ENCODE results near the gene MBOAT7.
"Not testable (repeated sequence)": the region's sequence is repeated elsewhere in the genome, so short reads cannot be mapped to it uniquely, and the experiment has no call there.

MBOAT7 gene

GRCh38 chr19:54222474-54223276 lies 33.3 kb upstream of the MBOAT7 start, which contains the start of gene LILRB3:
LILRB3 (minus strand) TSS chr19:54223007; CDS start chr19:54222976, 31 bp downstream.
- H3K27me3 ChIP-seq (replicated peaks; ENCODE audit: control insufficient read depth, insufficient read depth, low read length); H3K36me3 ChIP-seq (ENCODE audit: control insufficient read depth, insufficient read depth, low read length); H3K4me3 ChIP-seq (replicated peaks; ENCODE audit: low read depth, low read length); DNase-seq (ENCODE audit: extremely low read depth, insufficient read length): not testable (repeated sequence)

- H3K36me3 ChIP-seq (ENCODE audit: control insufficient read depth, insufficient read depth, low read length); DNase-seq (ENCODE audit: extremely low read depth, insufficient read length); H3K4me3 ChIP-seq (replicated peaks; ENCODE audit: low read depth, low read length); H3K27me3 ChIP-seq (replicated peaks; ENCODE audit: control insufficient read depth, insufficient read depth, low read length): not testable (repeated sequence)
These were observed 32.6 kb upstream of the MBOAT7 start for GRCh38 chr19:54221947-54222346.

GRCh38 chr19:54219702-54220101 lies 30.3 kb upstream of the MBOAT7 start:
- DNase-seq (ENCODE audit: extremely low read depth, insufficient read length); H3K4me3 ChIP-seq (replicated peaks; ENCODE audit: low read depth, low read length): not testable (repeated sequence)

GRCh38 chr19:54218960-54219661 lies 29.7 kb upstream of the MBOAT7 start:
- DNase-seq (ENCODE audit: extremely low read depth, insufficient read length) = no peak
- Histone ChIP-seq H3K27me3 (replicated peaks; ENCODE audit: control insufficient read depth, insufficient read depth, low read length) (no peaks in the 10 kb centered on the region), H3K4me3 (replicated peaks; ENCODE audit: low read depth, low read length) (no peak overlapping the region), H3K36me3 (ENCODE audit: control insufficient read depth, insufficient read depth, low read length) (peaks cover 2% of the 10 kb centered on the region)
- TF ChIP-seq CTCF (IDR thresholded peaks at IDR 0.05; ENCODE audit: insufficient read depth, low read length, poor library complexity, severe bottlenecking) = no peak

More at GRCh38 chr19:54219702-54220101, 30.3 kb upstream of the MBOAT7 start:
- H3K27me3 ChIP-seq (replicated peaks; ENCODE audit: control insufficient read depth, insufficient read depth, low read length); H3K36me3 ChIP-seq (ENCODE audit: control insufficient read depth, insufficient read depth, low read length): not testable (repeated sequence)

GRCh38 chr19:54218259-54218658 lies 28.9 kb upstream of the MBOAT7 start:
- DNase-seq (ENCODE audit: extremely low read depth, insufficient read length) = no peak
- Histone ChIP-seq H3K4me3 (replicated peaks; ENCODE audit: low read depth, low read length) (no peak overlapping the region), H3K27me3 (replicated peaks; ENCODE audit: control insufficient read depth, insufficient read depth, low read length) (no peaks in the 10 kb centered on the region), H3K36me3 (ENCODE audit: control insufficient read depth, insufficient read depth, low read length) (peaks cover 2% of the 10 kb centered on the region)
- no peak for TF ChIP-seq CTCF (IDR thresholded peaks at IDR 0.05; ENCODE audit: insufficient read depth, low read length, poor library complexity, severe bottlenecking)

GRCh38 chr19:54217517-54218247 lies 28.3 kb upstream of the MBOAT7 start:
- DNase-seq (ENCODE audit: extremely low read depth, insufficient read length); H3K27me3 ChIP-seq (replicated peaks; ENCODE audit: control insufficient read depth, insufficient read depth, low read length); H3K36me3 ChIP-seq (ENCODE audit: control insufficient read depth, insufficient read depth, low read length); H3K4me3 ChIP-seq (replicated peaks; ENCODE audit: low read depth, low read length): not testable (repeated sequence)

- TF ChIP-seq CTCF (IDR thresholded peaks at IDR 0.05; ENCODE audit: insufficient read depth, low read length, poor library complexity, severe bottlenecking) = no peak
These were observed 27.5 kb upstream of the MBOAT7 start for GRCh38 chr19:54216869-54217268.

GRCh38 chr19:54214734-54215133 lies 25.4 kb upstream of the MBOAT7 start:
- H3K4me3 ChIP-seq (replicated peaks; ENCODE audit: low read depth, low read length); H3K27me3 ChIP-seq (replicated peaks; ENCODE audit: control insufficient read depth, insufficient read depth, low read length); DNase-seq (ENCODE audit: extremely low read depth, insufficient read length); H3K36me3 ChIP-seq (ENCODE audit: control insufficient read depth, insufficient read depth, low read length): not testable (repeated sequence)

More at GRCh38 chr19:54216869-54217268, 27.5 kb upstream of the MBOAT7 start:
- Histone ChIP-seq H3K27me3 (replicated peaks; ENCODE audit: control insufficient read depth, insufficient read depth, low read length) (no peaks in the 10 kb centered on the region), H3K4me3 (replicated peaks; ENCODE audit: low read depth, low read length) (no peak overlapping the region), H3K36me3 (ENCODE audit: control insufficient read depth, insufficient read depth, low read length) (peaks cover 2% of the 10 kb centered on the region)
- DNase-seq (ENCODE audit: extremely low read depth, insufficient read length) = no peak

GRCh38 chr19:54214217-54214616 lies 24.8 kb upstream of the MBOAT7 start:
- not testable (repeated sequence) for H3K4me3 ChIP-seq (replicated peaks; ENCODE audit: low read depth, low read length); H3K36me3 ChIP-seq (ENCODE audit: control insufficient read depth, insufficient read depth, low read length); DNase-seq (ENCODE audit: extremely low read depth, insufficient read length); H3K27me3 ChIP-seq (replicated peaks; ENCODE audit: control insufficient read depth, insufficient read depth, low read length)

All from GM06990 (cell line).